ENCODE measurements around the gene GNAL.
"Not testable (repeated sequence)": the region's sequence is repeated elsewhere in the genome, so short reads cannot be mapped to it uniquely, and the experiment has no call there.

The GNAL gene

DNA sequence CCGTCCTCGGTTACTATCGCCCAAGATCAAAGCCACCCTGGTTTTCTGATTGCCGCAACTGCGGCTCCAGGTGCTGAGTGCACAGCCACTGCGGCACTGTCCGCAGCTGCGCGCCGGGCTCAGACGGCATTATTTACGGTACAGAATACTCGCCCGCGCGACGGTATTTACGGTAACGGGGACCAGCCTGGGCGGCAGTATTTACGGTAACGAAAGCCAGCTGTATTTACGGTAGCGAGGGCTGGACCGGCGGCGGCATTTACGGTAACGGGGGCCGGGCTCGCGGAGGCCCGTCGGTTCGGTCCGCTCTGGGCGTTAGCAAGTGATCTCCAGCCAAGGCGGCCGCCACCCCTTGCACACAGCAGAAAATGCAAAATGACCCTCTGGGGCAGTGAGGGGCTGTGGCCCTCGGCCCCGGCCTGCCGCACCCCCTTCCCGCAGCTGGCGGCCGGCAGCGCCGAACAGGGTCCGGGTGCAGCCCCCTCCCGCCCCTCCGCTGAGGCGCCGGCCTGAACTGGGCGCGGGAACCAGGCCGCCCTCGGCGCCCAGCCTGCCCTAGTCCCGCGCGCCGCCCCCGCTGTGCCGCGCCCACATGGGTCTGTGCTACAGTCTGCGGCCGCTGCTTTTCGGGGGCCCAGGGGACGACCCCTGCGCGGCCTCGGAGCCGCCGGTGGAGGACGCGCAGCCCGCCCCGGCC lies at the start of gene GNAL:
TSS of gene GNAL (plus strand) at position 293 of the 697 bp plus-strand sequence. CDS start at position 593, 300 bp downstream.
- peak; percentile 35 to 52 for DNase-seq

DNA sequence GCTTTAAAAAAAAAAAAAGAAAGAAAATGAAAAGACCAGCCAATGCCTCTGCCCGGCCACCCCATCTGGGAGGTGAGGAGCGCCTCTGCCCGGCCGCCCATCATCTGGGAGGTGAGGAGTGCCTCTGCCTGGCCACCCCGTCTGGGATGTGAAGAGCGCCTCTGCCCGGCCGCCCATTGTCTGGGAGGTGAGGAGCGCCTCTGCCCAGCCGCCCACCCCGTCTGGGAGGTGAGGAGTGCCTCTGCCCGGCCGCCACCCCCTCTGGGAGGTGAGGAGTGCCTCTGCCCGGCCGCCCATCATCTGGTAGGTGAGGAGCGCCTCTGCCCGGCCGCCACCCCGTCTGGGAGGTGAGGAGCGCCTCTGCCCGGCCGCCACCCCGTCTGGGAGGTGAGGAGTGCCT lies 41.8 kb upstream of the GNAL start:
- DNase-seq: not testable (repeated sequence)

DNA sequence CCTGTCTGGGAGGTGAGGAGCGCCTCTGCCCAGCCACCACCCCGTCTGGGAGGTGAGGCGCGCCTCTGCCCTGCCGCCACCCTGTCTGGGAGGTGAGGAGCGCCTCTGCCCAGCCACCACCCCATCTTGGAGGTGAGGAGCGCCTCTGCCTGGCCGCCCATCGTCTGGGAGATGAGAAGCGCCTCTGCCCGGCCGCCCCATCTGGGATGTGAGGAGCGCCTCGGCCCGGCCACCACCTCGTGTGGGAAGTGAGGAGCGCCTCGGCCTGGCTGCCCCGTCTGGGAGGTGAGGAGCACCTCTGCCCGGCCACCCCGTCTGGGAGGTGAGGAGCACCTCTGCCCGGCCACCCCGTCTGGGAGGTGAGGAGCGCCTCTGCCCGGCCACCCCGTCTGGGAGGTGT lies 41.3 kb upstream of the GNAL start:
- DNase-seq: not testable (repeated sequence)

DNA sequence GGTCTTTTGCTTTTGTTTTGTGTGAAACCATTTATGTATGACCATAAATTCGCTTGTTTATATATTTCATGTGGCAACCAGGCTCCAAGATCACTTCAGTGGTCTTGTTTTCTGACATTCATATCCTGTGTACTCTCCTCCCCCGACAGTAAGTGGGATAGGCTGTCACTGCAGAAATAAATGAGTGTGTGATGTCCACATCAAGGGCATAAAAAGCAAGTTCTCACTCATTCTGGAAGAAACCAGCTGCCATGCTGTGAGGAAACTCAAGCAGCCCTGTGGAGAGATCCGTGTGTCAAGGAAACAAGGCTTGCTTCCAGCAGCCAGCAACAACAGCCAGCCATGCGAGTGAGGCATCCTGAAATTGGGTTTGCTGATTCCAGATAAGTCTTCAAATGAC lies 39.2 kb upstream of the GNAL start:
- no peak for DNase-seq

DNA sequence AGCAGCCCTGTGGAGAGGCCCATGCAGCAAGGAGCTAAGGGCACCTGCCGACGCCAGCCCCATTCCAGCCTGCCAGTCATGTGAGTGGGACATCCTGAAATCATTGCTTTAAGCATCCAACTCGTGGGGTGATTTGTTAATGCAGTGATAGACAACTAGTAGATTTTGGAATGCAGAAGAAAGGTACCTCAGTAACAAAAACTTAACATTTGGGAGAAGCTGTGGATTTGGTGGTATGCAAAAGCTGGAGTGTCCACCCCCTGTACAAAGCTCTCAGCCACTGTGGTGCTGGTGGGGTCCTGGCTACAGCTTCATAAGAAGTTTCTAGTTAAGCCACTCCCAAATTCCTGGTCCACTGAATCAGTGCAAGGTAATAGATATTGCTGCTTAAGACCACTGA lies 37.2 kb upstream of the GNAL start:
- DNase-seq: no peak

DNA sequence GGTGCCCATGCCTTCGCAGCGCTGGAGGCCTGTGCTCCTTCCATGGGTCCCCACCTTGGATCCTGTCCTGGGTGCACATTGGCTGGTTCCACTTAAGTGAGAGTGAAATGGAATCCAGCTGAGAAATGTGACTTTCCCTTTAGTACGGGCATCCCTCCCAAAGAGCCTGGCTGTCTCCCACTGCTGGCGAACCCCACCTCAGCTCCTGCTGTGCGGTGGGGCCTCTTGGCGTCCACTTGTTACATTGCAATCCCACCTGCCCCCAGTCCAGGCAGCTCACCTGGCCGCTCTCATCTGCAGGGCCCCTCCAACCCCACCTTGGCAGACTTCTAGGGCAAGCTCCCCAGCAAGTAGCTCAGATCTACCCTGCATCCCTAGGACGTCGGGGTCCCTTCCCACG lies 35.5 kb upstream of the GNAL start:
- DNase-seq: no peak

DNA sequence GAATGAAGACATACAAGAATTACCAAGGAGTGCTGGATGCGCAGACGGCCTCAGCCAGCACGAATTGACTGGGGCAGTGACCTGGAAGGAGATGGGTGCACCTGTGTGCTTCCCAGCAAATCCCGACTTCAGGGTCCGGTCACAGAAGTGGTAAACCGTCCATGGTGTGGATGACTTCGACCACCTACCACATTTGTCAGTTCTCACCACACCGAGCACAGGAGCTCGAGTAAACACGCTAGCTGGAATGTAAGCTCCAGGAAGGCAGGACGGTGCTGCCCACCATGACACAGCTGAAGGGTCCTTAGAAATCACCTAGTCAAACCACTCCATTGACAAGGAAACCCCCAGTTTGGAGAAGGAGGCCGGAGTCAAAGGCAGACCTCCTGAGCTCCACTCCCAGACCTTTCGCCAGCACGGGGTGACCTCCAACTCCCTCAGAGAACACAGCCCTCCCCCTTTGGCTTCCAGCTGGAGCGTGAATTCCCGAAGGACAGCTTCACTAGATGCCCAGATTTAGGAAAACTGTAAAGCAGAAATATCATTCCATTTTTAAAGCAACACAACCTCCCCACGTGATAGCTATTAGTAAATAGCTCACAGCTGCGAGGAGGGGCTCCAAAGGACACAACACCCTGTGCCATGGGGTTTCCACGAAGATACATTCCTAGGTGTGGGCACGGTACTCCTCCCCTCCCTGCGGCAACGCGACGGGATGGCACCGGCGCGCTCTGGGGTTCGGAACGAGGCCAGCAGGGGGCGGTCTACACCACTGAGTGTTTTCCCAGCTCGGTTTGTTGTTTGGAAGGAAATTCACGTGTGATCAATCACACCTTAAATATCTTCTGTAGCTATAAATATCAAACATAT lies 34.1 kb upstream of the GNAL start:
- peak in 1 of 2 experiments; percentile 13 for DNase-seq

DNA sequence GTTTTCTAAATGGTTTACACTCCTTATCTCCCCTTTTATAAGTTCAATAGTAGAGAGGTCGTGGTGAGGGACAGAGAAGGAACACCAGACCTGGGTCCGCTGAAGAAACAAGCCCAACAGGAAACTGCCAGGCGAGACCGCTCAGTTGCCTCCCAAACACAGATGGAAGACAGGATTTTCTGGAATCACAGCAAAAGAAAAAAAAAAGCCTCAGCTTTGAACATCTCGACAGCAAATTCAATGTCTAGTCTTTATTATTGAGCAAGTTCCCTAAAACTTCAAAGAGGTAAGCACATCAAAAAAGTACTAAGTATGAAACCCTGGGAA lies 33.5 kb upstream of the GNAL start:
- DNase-seq: no peak

DNA sequence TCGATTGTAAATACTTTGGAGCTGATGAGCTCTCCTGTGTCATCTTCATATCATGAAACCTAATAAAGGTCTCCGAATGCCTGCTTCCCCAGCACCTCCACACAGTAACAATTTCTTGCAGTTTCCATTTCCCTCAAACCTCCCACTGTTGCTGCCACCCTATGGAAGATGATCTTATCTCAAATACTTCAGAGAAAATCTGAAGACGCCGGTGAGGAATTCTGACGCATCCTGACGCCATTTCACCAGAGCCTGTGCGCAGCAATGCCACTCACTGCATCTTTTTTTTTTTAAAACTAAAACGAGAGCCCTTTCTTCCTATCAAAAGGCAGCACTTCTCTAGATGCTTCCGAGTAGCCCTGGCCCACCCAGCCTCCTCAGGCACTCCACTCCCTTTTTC lies 31.9 kb upstream of the GNAL start:
- DNase-seq: no peak

DNA sequence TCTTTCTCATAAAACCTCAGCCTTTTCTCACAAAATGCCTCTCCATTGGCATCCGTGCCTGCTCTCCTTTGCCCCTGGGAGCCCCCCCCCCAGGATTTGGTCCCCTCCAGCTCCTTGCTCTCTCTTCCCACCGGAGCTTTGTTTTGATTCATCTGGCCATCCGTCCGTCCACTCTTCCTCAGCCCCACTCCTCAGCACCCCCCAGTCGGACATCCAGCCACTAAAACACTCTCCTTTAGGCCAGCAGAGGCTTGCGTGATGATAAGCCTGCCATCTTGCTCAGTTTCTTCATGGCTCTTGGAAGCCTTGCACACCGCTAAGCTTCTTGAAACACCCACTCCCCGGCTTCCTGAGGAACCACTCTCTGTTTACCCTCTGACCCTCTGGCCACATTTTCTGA lies 31.5 kb upstream of the GNAL start:
- no peak for DNase-seq

DNA sequence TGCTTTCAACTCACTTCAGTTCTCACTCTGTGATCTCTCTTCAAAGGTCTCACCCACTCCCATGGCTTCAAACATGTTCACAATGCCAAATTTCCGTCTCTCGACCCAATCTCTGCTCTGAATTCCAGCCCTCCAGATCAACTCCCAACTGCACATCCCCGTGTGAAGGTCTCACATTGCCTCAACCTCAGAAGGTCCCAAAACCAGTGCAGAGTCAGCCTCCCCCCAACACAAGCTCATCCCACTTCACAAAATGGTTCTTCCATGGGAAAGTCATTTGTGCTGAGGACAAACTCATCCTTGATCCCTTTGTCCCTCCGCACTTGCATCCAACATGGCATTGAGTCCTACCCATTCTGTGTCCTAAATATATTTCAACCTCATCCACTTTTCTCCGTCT lies 31.0 kb upstream of the GNAL start:
- DNase-seq: no peak

DNA sequence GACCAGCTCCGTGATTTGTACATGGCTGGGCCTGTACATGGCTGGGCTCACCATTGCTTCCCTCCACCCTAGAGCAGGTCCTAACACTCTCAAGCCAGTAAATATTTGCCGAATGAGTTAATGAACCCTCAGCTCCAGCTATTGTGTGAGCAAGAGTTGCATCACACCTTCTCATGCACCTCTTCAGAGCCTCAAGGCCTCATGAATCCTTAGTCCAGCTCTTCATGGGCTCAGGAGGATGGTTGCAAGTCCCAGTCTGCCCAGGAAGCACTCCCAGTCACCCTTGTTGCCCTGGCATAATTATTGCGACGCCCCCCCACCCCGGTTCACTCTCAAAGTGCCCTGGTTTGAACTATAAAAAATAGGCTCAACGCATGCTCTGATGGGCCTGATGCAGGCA lies 30.1 kb upstream of the GNAL start:
- DNase-seq: no peak

DNA sequence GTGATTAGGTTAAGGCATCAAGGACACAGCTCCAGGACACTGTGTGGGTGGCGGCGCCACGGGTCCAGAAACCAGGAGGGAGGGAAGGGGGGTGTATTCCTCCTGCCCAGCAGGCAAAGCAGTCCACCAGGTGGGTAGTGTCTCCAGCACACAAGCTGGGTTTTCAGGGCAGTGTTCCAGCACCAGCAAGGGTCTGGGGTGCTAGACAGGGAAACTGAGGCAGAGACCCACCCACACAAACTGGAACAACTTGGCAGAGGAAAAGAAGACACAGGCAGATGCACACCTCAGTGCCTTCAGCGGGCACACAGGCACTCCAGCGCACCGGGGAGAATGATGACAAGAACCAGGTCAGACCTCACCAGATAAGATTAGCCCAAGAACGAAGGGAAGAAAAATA lies 28.4 kb upstream of the GNAL start:
- DNase-seq: no peak

DNA sequence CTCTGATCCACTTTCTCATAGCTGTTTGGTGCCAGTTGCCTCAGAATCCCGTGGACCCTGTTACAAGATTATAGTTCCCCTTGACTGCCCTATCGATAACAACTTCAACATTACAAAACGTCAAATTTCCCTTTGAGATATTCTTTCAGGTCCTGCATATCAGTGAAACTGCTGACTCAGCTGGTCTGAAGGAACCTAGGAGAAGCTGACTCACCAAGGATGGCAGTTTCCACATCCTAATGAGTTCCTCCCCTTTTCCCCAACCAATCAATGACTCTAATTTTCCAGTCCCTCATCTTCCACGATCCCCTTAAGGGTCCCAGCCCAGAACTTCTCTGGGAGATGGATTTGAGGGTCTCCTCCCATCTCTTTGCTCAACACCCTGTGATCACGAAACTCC lies 27.6 kb upstream of the GNAL start:
- DNase-seq: no peak

DNA sequence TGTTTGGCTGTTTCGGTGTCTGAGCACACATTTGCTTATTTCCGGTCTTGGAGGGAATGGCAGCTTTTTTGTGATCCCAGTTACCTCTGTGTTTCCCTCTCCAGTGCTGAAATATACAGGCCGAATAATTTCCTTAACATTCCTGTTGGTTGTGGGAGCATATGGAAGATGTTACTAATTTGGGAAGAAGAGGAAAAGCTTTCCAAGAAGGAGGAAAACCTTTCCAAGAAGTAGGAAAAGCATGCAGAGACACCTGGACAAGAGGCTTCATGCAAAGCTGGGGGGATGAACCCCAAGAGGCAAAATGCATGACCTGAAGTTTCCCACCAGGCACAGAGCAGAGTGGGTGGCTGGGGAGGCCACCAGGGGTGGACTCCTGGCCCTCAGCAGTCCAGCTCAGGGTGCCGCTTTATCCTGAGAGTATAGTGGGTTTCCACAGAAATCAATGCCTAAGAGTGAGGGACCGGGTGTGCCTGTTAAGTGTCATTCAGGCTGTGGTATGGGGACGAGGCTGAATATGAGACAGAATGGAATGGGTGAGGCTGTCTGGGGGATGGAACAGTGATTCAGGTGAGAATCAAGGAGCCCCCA lies 25.5 kb upstream of the GNAL start:
- no peak for DNase-seq

DNA sequence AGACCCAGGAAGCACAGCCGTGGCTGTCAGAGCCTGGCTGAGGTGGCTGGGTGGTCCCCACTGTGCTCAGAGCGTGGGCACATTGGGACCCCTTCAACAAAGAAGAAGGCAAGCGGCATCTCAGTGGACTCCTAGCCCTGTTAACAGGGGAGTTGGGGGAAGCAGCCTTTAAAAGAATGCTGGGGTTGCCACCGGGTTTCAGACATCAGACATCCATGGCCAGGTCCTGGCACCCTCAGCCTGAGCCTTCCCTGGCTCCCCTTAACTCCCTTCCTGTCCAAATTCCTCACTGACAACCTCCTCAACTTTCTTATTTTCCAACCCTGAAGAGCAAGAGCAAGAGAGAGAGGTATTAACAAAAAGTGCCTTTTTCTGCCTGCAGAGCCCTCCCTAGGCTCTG lies 24.8 kb upstream of the GNAL start:
- DNase-seq: no peak

DNA sequence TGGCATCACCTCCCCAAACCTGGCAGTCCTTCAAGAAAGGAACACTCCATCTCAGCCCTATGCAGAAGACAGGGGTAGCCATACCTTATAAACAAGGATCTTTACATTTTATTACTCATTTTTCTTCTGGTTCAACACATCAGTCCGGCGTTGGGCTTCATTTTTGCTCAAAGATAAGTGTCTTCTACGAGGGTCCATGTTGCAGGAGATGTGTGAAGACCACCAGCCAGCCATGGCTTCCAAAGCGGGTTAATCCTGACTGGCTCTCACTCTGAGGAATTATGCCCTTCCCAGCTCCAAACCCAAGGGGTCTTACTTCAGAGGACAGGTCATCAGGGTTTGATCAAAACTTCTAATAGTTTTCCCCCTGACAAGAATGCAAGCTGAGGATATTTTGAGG lies 23.9 kb upstream of the GNAL start:
- DNase-seq: no peak

DNA sequence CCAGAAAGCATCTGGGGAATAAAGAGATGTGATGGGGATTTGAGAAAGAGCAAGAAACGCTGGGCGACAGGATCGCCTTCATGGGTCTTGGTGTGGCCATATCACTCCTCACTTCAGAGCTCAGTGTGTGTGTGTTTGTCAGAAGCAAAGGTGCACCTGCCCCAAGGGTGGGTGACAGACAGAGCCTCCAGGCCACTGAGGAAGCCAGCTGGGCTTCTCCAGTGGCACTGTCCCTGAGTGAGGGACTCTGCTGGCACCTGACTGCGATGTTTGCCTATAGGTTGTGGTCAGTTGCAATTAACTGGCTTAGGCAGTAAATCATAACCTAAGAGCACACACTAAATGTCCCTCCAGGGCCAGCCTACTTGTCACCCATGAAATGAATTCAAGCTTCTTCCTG lies 23.5 kb upstream of the GNAL start:
- peak in 1 of 2 experiments; percentile 13 for DNase-seq

DNA sequence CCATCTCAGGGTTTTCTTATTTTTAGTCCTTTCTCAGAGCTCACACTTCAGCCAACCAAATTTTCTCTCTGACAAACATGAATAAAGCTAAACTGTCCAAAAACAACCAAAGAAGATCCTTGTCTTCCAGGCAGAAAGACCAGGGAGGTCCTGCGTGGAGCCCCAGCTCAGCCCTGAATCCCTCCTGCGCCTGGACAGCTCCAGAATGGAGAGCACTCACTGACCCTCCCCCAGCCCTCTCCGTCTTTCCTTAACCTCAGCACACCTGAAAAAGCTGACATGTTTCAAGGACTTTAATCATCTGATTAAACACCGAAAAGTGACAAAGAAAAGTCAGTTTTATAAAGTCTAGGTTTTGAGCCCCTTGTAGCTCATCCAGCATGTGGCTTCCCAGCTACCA lies 22.9 kb upstream of the GNAL start:
- no peak for DNase-seq

DNA sequence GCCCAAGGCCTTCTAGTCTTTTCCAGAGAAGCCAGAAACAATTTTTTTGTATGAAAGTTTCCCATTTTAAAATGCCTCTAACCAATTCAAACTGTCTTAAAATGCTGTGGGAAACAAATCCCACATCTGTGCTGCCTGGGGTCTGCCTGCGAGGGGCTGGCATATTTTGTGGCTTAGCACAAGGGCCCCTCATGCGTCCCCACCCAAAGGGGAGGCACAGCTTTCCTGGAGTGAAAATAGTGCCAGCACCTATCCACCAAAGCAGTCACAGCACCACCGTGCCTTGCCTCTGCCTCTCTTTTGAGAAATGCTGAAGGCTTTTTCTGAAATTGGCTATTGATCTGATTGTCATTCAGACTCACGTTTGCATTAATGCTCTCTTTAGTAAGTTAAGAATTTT lies 22.2 kb upstream of the GNAL start:
- DNase-seq: no peak

DNA sequence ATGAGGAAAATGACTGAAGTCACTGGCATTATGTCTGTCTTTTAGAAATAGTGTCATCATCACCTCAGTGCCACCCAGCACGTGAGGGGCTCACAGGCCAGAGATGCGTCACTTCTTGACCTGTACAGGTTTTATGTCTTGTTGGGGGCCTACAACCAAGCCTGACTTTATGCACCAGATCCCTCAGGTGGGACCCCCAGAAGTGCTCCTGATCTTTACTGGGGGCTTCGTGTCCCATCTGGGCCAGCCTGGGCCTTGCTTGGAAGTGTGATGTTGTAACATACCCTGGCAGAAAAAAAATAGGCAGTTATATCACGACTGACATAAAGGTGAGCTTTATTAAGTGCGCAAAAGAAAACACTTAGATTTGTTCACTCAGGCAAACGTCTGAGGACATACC lies 21.5 kb upstream of the GNAL start:
- DNase-seq: no peak

DNA sequence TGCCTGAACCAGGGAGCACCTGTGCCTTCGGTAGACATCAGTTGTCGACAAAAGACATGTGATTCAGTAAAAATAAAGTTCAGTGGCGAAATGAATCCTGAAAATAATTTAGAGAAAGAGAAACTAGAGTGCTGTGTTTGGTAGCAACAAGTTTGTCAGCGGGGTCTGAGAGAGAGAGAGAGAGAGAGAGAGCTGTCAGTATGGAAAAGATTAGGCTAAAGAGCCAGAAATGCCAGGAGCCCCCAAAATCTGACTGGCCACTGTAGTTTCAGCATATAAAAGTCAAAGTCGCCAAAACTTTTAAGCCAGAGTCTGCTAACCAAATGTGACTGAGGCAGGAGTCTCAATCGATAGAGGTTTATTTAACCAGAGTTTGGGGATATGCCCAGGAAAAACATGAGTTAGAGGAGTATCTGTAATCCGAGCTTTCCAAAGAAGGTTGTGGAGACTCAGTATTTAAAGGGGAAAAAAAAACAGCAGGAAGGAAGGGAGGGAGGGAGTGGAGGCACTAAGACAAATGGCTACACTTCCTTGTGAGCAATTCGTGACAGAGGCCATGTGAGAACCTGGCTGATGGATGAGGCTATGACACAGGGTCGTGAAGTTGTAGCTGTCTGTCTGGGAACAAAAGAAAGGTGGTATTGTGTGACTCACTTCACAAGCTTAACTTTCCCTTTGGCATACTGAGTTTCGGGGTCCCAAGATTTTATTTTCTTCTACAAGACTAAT lies 20.5 kb upstream of the GNAL start:
- DNase-seq: no peak

DNA sequence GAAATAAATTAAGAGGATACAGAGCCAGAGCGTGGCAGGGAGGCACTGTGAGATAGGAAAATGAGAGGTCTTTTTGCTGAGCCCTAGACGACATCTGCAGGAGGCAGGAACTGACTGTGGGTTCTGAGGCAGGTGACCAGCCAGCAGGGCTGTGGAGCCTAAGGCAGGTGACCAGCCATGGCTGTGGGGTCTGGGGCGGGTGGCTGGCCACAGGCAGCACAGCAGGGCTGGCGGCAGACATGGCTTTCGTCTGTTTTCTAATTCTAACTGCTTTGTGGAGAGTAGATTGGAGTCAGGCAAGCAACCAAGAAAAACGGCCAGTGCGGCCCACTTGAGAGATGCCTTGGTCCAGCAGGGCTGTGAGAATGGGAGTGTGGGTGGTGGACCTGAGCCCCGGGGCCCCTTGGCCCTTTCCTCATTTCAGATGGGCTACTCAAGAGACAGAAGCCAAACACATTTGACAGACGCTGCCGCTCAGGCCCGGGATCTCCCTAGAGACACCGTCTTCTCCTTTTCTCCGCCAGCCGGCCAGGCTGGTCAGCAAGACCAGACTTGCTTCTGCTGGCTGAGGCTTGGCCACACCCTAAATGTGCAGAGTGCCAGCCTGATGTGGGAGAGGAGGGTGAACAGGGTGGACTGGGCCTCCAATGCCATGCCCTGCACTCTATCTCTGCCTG lies 19.7 kb upstream of the GNAL start:
- DNase-seq: peak in 1 of 2 experiments; percentile 4

All from SHP77 (cell line).